GM23338 (cell line): Measurements from ENCODE around the gene PGC. TPM values are rescaled to one million over a fixed set of nuclear protein-coding genes. Genes with fewer than 3 reads are reported as not detected.

Experiments
- ATAC-seq: fragments of 200-7000 bp; cut with Tn5 transposase; 3 replicates; pipeline ENCODE4 v1.9.1; 2020
- DNase-seq: peaks from one replicate; pipeline ENCODE4 v3.0.0-alpha.2; 2015; ENCODE audit warnings: low spot score
- H2AFZ ChIP-seq: fragments of 200-600 bp; sonication (generic); 2 replicates; pipeline ENCODE4 v1.8.0; 2016; ENCODE audit warnings: antibody characterized with exemption, mild to moderate bottlenecking, moderate library complexity
- H3F3A ChIP-seq: fragments of 200-600 bp; sonication (generic); replicated peaks from 2 replicates; pipeline ENCODE4 v1.8.0; 2017; ENCODE audit warnings: antibody characterized with exemption, mixed run types, low read depth
- H3K27ac ChIP-seq: fragments of 200-600 bp; sonication (generic); 2 replicates; pipeline ENCODE4 v1.6.1; 2016; ENCODE audit warnings: low read depth
- H3K27me3 ChIP-seq: fragments of 200-600 bp; sonication (generic); 2 replicates; pipeline ENCODE4 v1.8.0; 2016; ENCODE audit warnings: mild to moderate bottlenecking, mixed run types, moderate library complexity; ENCODE audit not compliant: insufficient read depth
- H3K36me3 ChIP-seq: fragments of 200-600 bp; sonication (generic); 2 replicates; pipeline ENCODE4 v1.8.0; 2016; ENCODE audit warnings: mild to moderate bottlenecking; ENCODE audit not compliant: insufficient read depth
- H3K4me1 ChIP-seq: fragments of 200-600 bp; sonication (generic); 2 replicates; pipeline ENCODE4 v1.8.0; 2016; ENCODE audit warnings: mild to moderate bottlenecking, moderate library complexity; ENCODE audit not compliant: insufficient read depth
- H3K4me2 ChIP-seq: fragments of 200-600 bp; sonication (generic); 2 replicates; pipeline ENCODE4 v1.7.1; 2017; ENCODE audit warnings: mixed run types
- H3K4me3 ChIP-seq: fragments of 200-600 bp; sonication (generic); 2 replicates; pipeline ENCODE4 v1.6.1; 2016; ENCODE audit warnings: mixed run types
- H3K79me2 ChIP-seq: fragments of 200-600 bp; sonication (generic); replicated peaks from 2 replicates; pipeline ENCODE4 v1.8.0; 2017; ENCODE audit warnings: mild to moderate bottlenecking; ENCODE audit not compliant: insufficient read depth
- H3K9me2 ChIP-seq: fragments of 200-600 bp; sonication (generic); 2 replicates; pipeline ENCODE4 v1.8.0; 2017; ENCODE audit not compliant: insufficient read depth
- H4K20me1 ChIP-seq: fragments of 200-600 bp; sonication (generic); replicated peaks from 2 replicates; pipeline ENCODE4 v1.8.0; 2017; ENCODE audit warnings: mild to moderate bottlenecking; ENCODE audit not compliant: insufficient read depth
- H3K27ac Mint-ChIP-seq: 2 replicates; pipeline ENCODE4 v1.8.0; 2020; ENCODE audit warnings: inconsistent platforms, mild to moderate bottlenecking, moderate library complexity, mixed read lengths
- H3K27me3 Mint-ChIP-seq: 3 replicates; pipeline ENCODE4 v1.8.0; 2022; ENCODE audit warnings: low read depth, mild to moderate bottlenecking, moderate library complexity, mixed read lengths, inconsistent platforms; ENCODE audit not compliant: insufficient read depth, poor library complexity
- H3K36me3 Mint-ChIP-seq: 3 replicates; pipeline ENCODE4 v1.8.0; 2021; ENCODE audit warnings: low read depth, mild to moderate bottlenecking, inconsistent platforms, moderate library complexity, mixed read lengths
- H3K4me1 Mint-ChIP-seq: 3 replicates; pipeline ENCODE4 v1.8.0; 2020; ENCODE audit warnings: mild to moderate bottlenecking, inconsistent platforms, mixed read lengths
- H3K4me3 Mint-ChIP-seq: 3 replicates; pipeline ENCODE4 v1.8.0; 2021; ENCODE audit warnings: moderate library complexity, mild to moderate bottlenecking, inconsistent platforms, mixed read lengths
- H3K9me3 Mint-ChIP-seq: 3 replicates; pipeline ENCODE4 v1.8.0; 2020; ENCODE audit warnings: moderate library complexity, mild to moderate bottlenecking, inconsistent platforms, mixed read lengths
- CTCF ChIP-seq, 2 experiments: fragments of 200-600 bp in 1 of 2; sonication (generic) in 1 of 2; conservative IDR thresholded peaks; 2 replicates each; pipeline versions ENCODE4 v1.5.1 to v1.6.1; 2016 to 2017; ENCODE audit warnings: antibody characterized with exemption in 2 of 2, low read depth in 2 of 2, mild to moderate bottlenecking in 2 of 2, moderate library complexity in 1 of 2
- EZH2 ChIP-seq: fragments of 200-600 bp; sonication (generic); IDR thresholded peaks from one replicate; pipeline ENCODE4 v1.8.0; 2017; ENCODE audit warnings: antibody characterized with exemption, mild to moderate bottlenecking, low read depth; ENCODE audit not compliant: unreplicated experiment
- EZH2phosphoT487 ChIP-seq: fragments of 200-600 bp; sonication (generic); IDR thresholded peaks from one replicate; pipeline ENCODE4 v1.8.1; 2018; ENCODE audit warnings: antibody characterized with exemption; ENCODE audit not compliant: unreplicated experiment
- JUNB ChIP-seq: IDR thresholded peaks from one replicate; pipeline ENCODE4 v1.6.1; 2016; ENCODE audit warnings: antibody characterized with exemption; ENCODE audit not compliant: unreplicated experiment
- NANOG ChIP-seq: IDR thresholded peaks from 2 replicates; pipeline ENCODE4 v1.6.1; 2016; ENCODE audit warnings: antibody characterized with exemption, borderline replicate concordance
- REST ChIP-seq: IDR thresholded peaks from one replicate; pipeline ENCODE4 v1.6.1; 2018; ENCODE audit warnings: antibody characterized with exemption; ENCODE audit not compliant: unreplicated experiment
- STAT1 ChIP-seq: IDR thresholded peaks from one replicate; pipeline ENCODE4 v1.6.1; 2016; ENCODE audit warnings: antibody characterized with exemption; ENCODE audit not compliant: unreplicated experiment
- ZNF331 ChIP-seq: fragments of 250-450 bp; sonication (Bioruptor Pico); IDR thresholded peaks from 2 replicates; pipeline ENCODE4 v1.5.0; 2020; ENCODE audit warnings: low read depth, mild to moderate bottlenecking, moderate library complexity
- ZNF462 ChIP-seq: fragments of 250-450 bp; sonication (Bioruptor Pico); IDR thresholded peaks from 2 replicates; pipeline ENCODE4 v1.5.0; 2020; ENCODE audit warnings: mild to moderate bottlenecking, moderate library complexity
- polyA plus RNA-seq: library from polyadenylated mRNA; unstranded; fragments of >200 nt; fragmentation: Nextera tagmentation; extraction: Ambion mirVana; gene quantifications from 2 replicates; pipeline ENCODE4 v1.2.1, GENCODE V29; 2016
- total RNA-seq: library from RNA; depleted of rRNA; stranded (reverse); fragments of >200 nt; shearing (Covaris generic); gene quantifications from 2 replicates; pipeline ENCODE4 v1.2.3, GENCODE V29; 2014

PGC gene
- total and polyA plus RNA-seq, 2 experiments from 2014 or later, result not detected

DNA sequence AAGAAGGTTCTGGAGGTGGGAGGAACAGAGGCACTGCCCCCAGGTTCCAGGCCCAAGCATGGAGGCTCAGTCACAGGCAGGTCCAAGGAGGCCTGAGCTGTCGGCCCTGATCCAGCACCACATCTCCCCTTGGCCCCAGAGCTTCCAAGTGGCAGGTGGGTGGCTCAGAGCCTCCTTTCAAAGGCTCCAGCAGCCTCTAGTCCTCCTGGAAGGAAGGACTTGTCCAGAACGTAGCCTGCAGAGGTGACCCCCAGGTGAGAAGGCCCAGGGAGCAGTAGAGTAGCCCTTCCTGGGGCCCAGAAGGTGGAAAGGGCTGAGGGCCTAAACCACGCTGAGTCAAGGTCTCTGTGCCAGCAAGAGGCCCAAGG lies 19.5 kb downstream of the PGC start (continued):
- TF ChIP-seq CTCF (conservative IDR thresholded peaks at IDR 0.05; ENCODE audit: low read depth in 2 of 2), result no peak
- TF ChIP-seq EZH2phosphoT487, result no peak
- TF ChIP-seq JUNB, result no peak
- no peak for TF ChIP-seq STAT1
- TF ChIP-seq REST, result no peak
- no peak for TF ChIP-seq ZNF331 (CRISPR knock-in tag)
- TF ChIP-seq NANOG, result no peak

DNA sequence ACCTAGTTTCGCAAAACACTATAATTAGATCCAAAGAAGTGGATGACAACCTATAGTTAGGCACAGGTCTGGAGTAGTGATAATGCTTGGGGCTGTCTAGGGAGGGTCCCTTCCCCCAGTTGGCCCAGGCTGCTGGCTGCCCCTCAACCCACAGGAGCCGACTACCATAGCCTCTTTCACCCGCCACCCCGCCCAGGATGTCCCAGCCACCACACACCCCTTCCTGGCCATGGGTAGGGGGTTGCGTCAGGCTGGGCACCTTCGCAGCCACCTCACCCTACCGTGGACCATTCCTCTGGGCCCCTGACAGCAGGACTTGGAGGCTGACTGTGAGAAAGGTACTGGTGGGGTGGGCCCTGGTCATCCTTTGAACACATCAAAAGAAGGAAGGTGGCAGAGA lies 20.3 kb downstream of the PGC start:
- Histone ChIP-seq H3K27ac (no peak overlapping the region), H3K9me2 (no peaks in the 10 kb centered on the region), H2AFZ (no peak overlapping the region), H3K27me3 (peaks cover 2% of the 10 kb centered on the region; the same call in 1 of the 2 replicates), H4K20me1 (no peaks in the 10 kb centered on the region), H3K36me3 (no peaks in the 10 kb centered on the region), H3K4me2 (no peak overlapping the region), H3K79me2 (no peaks in the 10 kb centered on the region), H3K4me3 (no peak overlapping the region), H3F3A (no peaks in the 10 kb centered on the region), H3K4me1 (peaks cover 21% of the 10 kb centered on the region)
- Mint-ChIP-seq H3K4me1 (peaks cover 51% of the 10 kb centered on the region), H3K27me3 (peaks cover 11% of the 10 kb centered on the region), H3K4me3 (no peak overlapping the region), H3K36me3 (no peaks in the 10 kb centered on the region), H3K9me3 (no peaks in the 10 kb centered on the region), H3K27ac (no peak overlapping the region)
- ATAC-seq (no peak), DNase-seq (no peak)
- TF ChIP-seq JUNB (no peak), ZNF462 (CRISPR knock-in tag) (no peak), REST (no peak), EZH2phosphoT487 (no peak), STAT1 (no peak), EZH2 (no peak)
